Mesenchymal stem cell (in vitro differentiated cells and primary cell): ENCODE data around the gene GPS1.
A peak's percentile ranks its signal among the peaks of the same experiment; 100 is the strongest.

Experiments used
- DNase-seq: peaks from one replicate; pipeline ENCODE4 v3.0.0-alpha.2; 2013
- H2AFZ ChIP-seq: one replicate; pipeline ENCODE4 v1.6.1; 2013; ENCODE audit warnings: low read depth, mild to moderate bottlenecking, control low read depth, inconsistent platforms, low read length, moderate library complexity
- H2AK5ac ChIP-seq: 2 replicates; pipeline ENCODE4 v1.6.1; 2013; ENCODE audit warnings: low read length, moderate library complexity, mild to moderate bottlenecking, inconsistent platforms; ENCODE audit not compliant: severe bottlenecking
- H2BK120ac ChIP-seq: one replicate; pipeline ENCODE4 v1.6.1; 2013; ENCODE audit warnings: low read depth, mild to moderate bottlenecking, inconsistent platforms, low read length, moderate library complexity
- H2BK12ac ChIP-seq, 2 experiments: one replicate each; pipeline ENCODE4 v1.6.1; 2013; ENCODE audit warnings: inconsistent platforms in 2 of 2, low read length in 2 of 2, mild to moderate bottlenecking in 2 of 2, moderate library complexity in 2 of 2, control low read depth in 1 of 2
- H2BK15ac ChIP-seq: one replicate; pipeline ENCODE4 v1.6.1; 2013; ENCODE audit warnings: mild to moderate bottlenecking, low read depth, inconsistent platforms; ENCODE audit not compliant: poor library complexity, severe bottlenecking
- H2BK5ac ChIP-seq: 2 replicates; pipeline ENCODE4 v1.6.1; 2013; ENCODE audit warnings: low read depth, mild to moderate bottlenecking, low read length, control low read depth, inconsistent platforms; ENCODE audit not compliant: poor library complexity, severe bottlenecking
- H3K14ac ChIP-seq, 2 experiments: one replicate each; pipeline ENCODE4 v1.6.1; 2013; ENCODE audit warnings: inconsistent platforms in 2 of 2, low read length in 2 of 2, control low read depth in 1 of 2, mild to moderate bottlenecking in 1 of 2, moderate library complexity in 1 of 2
- H3K18ac ChIP-seq, 2 experiments: one replicate each; pipeline ENCODE4 v1.6.1; 2013; ENCODE audit warnings: inconsistent platforms in 2 of 2, low read length in 2 of 2, control low read depth in 1 of 2, low read depth in 1 of 2, mild to moderate bottlenecking in 1 of 2
- H3K23ac ChIP-seq, 2 experiments: one replicate each; pipeline ENCODE4 v1.6.1; 2013; ENCODE audit warnings: inconsistent platforms in 2 of 2, low read length in 2 of 2, mild to moderate bottlenecking in 2 of 2, moderate library complexity in 2 of 2, control low read depth in 1 of 2
- H3K27ac ChIP-seq: 2 replicates; pipeline ENCODE4 v1.5.1; 2013; ENCODE audit warnings: mild to moderate bottlenecking, moderate library complexity, low read length, control low read depth, inconsistent platforms; ENCODE audit not compliant: poor library complexity, severe bottlenecking
- H3K27me3 ChIP-seq, 2 experiments: 2 replicates each; pipeline versions ENCODE4 v1.6.1 to v1.7.0; 2013; ENCODE audit warnings: low read length in 2 of 2, mild to moderate bottlenecking in 2 of 2, moderate library complexity in 2 of 2, control low read depth in 1 of 2, inconsistent platforms in 1 of 2; ENCODE audit not compliant: control insufficient read depth in 1 of 2, insufficient read depth in 1 of 2
- H3K36me3 ChIP-seq, 2 experiments: 2 replicates each; pipeline versions ENCODE4 v1.6.1 to v1.7.0; 2013; ENCODE audit warnings: low read length in 2 of 2, control low read depth in 1 of 2, inconsistent platforms in 1 of 2, low read depth in 1 of 2, mild to moderate bottlenecking in 1 of 2; ENCODE audit not compliant: insufficient read depth in 2 of 2, control insufficient read depth in 1 of 2
- H3K4ac ChIP-seq, 2 experiments: one replicate each; pipeline ENCODE4 v1.6.1; 2013; ENCODE audit warnings: inconsistent platforms in 2 of 2, low read length in 2 of 2, mild to moderate bottlenecking in 2 of 2, moderate library complexity in 2 of 2, control low read depth in 1 of 2, low read depth in 1 of 2
- H3K4me1 ChIP-seq: 2 replicates; pipeline ENCODE4 v1.6.1; 2013; ENCODE audit warnings: low read depth, low read length, control low read depth; ENCODE audit not compliant: control insufficient read depth, insufficient read depth
- H3K4me2 ChIP-seq: 2 replicates; pipeline ENCODE4 v1.6.1; 2013; ENCODE audit warnings: low read length, mild to moderate bottlenecking, inconsistent platforms; ENCODE audit not compliant: poor library complexity, severe bottlenecking
- H3K4me3 ChIP-seq, 2 experiments: 2 replicates each; pipeline versions ENCODE4 v1.5.1 to v1.7.0; 2013; ENCODE audit warnings: low read length in 2 of 2, mild to moderate bottlenecking in 2 of 2, control low read depth in 1 of 2, low read depth in 1 of 2; ENCODE audit not compliant: insufficient read depth in 1 of 2
- H3K79me1 ChIP-seq: replicated peaks from 2 replicates; pipeline ENCODE4 v1.6.1; 2013; ENCODE audit warnings: mild to moderate bottlenecking, control low read depth, low read length, inconsistent platforms; ENCODE audit not compliant: poor library complexity, severe bottlenecking
- H3K9ac ChIP-seq: 2 replicates; pipeline ENCODE4 v1.7.0; 2013; ENCODE audit warnings: mild to moderate bottlenecking, low read length, moderate library complexity
- H3K9me3 ChIP-seq: 2 replicates; pipeline ENCODE4 v1.7.0; 2013; ENCODE audit warnings: mild to moderate bottlenecking, low read length; ENCODE audit not compliant: control insufficient read depth
- H4K8ac ChIP-seq: one replicate; pipeline ENCODE4 v1.6.1; 2013; ENCODE audit warnings: inconsistent platforms, mild to moderate bottlenecking, low read length, moderate library complexity
- H4K91ac ChIP-seq: one replicate; pipeline ENCODE4 v1.6.1; 2013; ENCODE audit warnings: mild to moderate bottlenecking, low read length, inconsistent platforms
- WGBS: methylation state at CpG from one replicate; pipeline ENCODE4 v1.1.7; 2013; ENCODE audit warnings: mixed read lengths; 5-methylcytosine and 5-hydroxymethylcytosine counted together

Gene GPS1

GRCh38 chr17:82091264-82092066 is 39.8 kb downstream of the GPS1 start:
- H3K4me3 ChIP-seq, result no peak overlapping the region
- H3K27ac ChIP-seq, result no peak overlapping the region
- H2AK5ac ChIP-seq, result no peak overlapping the region
- H3K27me3 ChIP-seq, result no peaks in the 10 kb centered on the region
- H3K4ac ChIP-seq, result no peak overlapping the region
- peaks cover 43% of the 10 kb centered on the region for H3K79me1 ChIP-seq
- no peak overlapping the region for H3K23ac ChIP-seq
- peak overlapping the region; percentile 3 for H4K8ac ChIP-seq
- no peak overlapping the region for H2BK120ac ChIP-seq
- H3K4me1 ChIP-seq, result peaks cover 14% of the 10 kb centered on the region
- DNase-seq, result no peak
- H2BK12ac ChIP-seq, result no peak overlapping the region
- no peak overlapping the region for H3K14ac ChIP-seq
- no peaks in the 10 kb centered on the region for H3K9me3 ChIP-seq
- H3K36me3 ChIP-seq, result peaks cover 84 to 100% of the 10 kb centered on the region in 2 experiments
- no peak overlapping the region for H2BK5ac ChIP-seq
- no peak overlapping the region for H2BK15ac ChIP-seq
- no peak overlapping the region for H3K18ac ChIP-seq
- no peak overlapping the region for H3K4me2 ChIP-seq
- H2AFZ ChIP-seq, result no peak overlapping the region
- WGBS, result 98% methylated on average over 36 of the region's 37 CpGs
- H4K91ac ChIP-seq, result no peak overlapping the region
- H3K9ac ChIP-seq, result no peak overlapping the region

GRCh38 chr17:82092094-82092586 is 40.4 kb downstream of the GPS1 start:
- Histone ChIP-seq H3K4me3 (no peak overlapping the region), H2AK5ac (no peak overlapping the region), H3K14ac (no peak overlapping the region), H2AFZ (no peak overlapping the region), H3K4me1 (peaks cover 20% of the 10 kb centered on the region), H2BK120ac (no peak overlapping the region), H3K4ac (no peak overlapping the region), H2BK12ac (no peak overlapping the region), H3K36me3 (peaks cover 77 to 98% of the 10 kb centered on the region in 2 experiments), H3K27ac (no peak overlapping the region), H4K91ac (no peak overlapping the region), H3K9me3 (no peaks in the 10 kb centered on the region), H3K18ac (no peak overlapping the region), H3K9ac (no peak overlapping the region), H3K27me3 (no peaks in the 10 kb centered on the region), H2BK5ac (no peak overlapping the region), H4K8ac (no peak overlapping the region), H2BK15ac (no peak overlapping the region), H3K4me2 (no peak overlapping the region), H3K23ac (no peak overlapping the region), H3K79me1 (peaks cover 39% of the 10 kb centered on the region)
- no peak for DNase-seq
- WGBS, result 95% methylated on average over 23 of the region's 23 CpGs

GRCh38 chr17:82092628-82092994 is 40.9 kb downstream of the GPS1 start:
- no peak overlapping the region for H3K4me2 ChIP-seq

GRCh38 chr17:82092995-82093751 is 41.5 kb downstream of the GPS1 start:
- no peak overlapping the region for H3K27ac ChIP-seq
- peaks cover 34% of the 10 kb centered on the region for H3K79me1 ChIP-seq
- no peak overlapping the region for H2AK5ac ChIP-seq
- H3K18ac ChIP-seq, result no peak overlapping the region
- peaks cover 67 to 89% of the 10 kb centered on the region in 2 experiments for H3K36me3 ChIP-seq
- H3K9me3 ChIP-seq, result no peaks in the 10 kb centered on the region
- H2BK120ac ChIP-seq, result no peak overlapping the region
- no peak overlapping the region for H3K14ac ChIP-seq
- peak overlapping the region; percentile 51 for H4K8ac ChIP-seq
- H3K4me1 ChIP-seq, result peaks cover 21% of the 10 kb centered on the region
- no peaks in the 10 kb centered on the region for H3K27me3 ChIP-seq
- DNase-seq, result no peak
- no peak overlapping the region for H2BK15ac ChIP-seq
- no peak overlapping the region for H3K23ac ChIP-seq
- H2BK5ac ChIP-seq, result no peak overlapping the region
- no peak overlapping the region for H3K9ac ChIP-seq
- no peak overlapping the region for H3K4me3 ChIP-seq
- peak overlapping the region; percentile 6 for H4K91ac ChIP-seq
- WGBS, result 98% methylated on average over 40 of the region's 40 CpGs
- no peak overlapping the region for H2BK12ac ChIP-seq
- H3K4ac ChIP-seq, result no peak overlapping the region
- H2AFZ ChIP-seq, result no peak overlapping the region
- H3K4me2 ChIP-seq, result no peak overlapping the region

More at GRCh38 chr17:82092628-82092994, 40.9 kb downstream of the GPS1 start:
- H2AK5ac ChIP-seq, result no peak overlapping the region
- no peak overlapping the region for H3K9ac ChIP-seq
- no peak overlapping the region for H2BK120ac ChIP-seq
- H3K4me3 ChIP-seq, result no peak overlapping the region
- no peak overlapping the region for H2BK5ac ChIP-seq
- no peak for DNase-seq
- no peak overlapping the region for H2BK12ac ChIP-seq
- H3K9me3 ChIP-seq, result no peaks in the 10 kb centered on the region
- no peak overlapping the region for H3K4ac ChIP-seq
- H3K27me3 ChIP-seq, result no peaks in the 10 kb centered on the region
- H2BK15ac ChIP-seq, result no peak overlapping the region
- WGBS, result 95% methylated on average over 20 of the region's 20 CpGs
- H3K14ac ChIP-seq, result no peak overlapping the region
- no peak overlapping the region for H3K27ac ChIP-seq
- no peak overlapping the region for H2AFZ ChIP-seq
- H3K18ac ChIP-seq, result no peak overlapping the region
- peaks cover 39% of the 10 kb centered on the region for H3K79me1 ChIP-seq
- H3K36me3 ChIP-seq, result peaks cover 73 to 95% of the 10 kb centered on the region in 2 experiments
- no peak overlapping the region for H4K8ac ChIP-seq
- H4K91ac ChIP-seq, result no peak overlapping the region
- H3K23ac ChIP-seq, result no peak overlapping the region
- H3K4me1 ChIP-seq, result peaks cover 21% of the 10 kb centered on the region
